SKM-1 (cell line): ENCODE results near the gene PCDHGA12.

Experiments used
- DNase-seq: peaks from one replicate; lab custom pipeline; 2025; ENCODE audit not compliant: unreplicated experiment; lab: John Stamatoyannopoulos, UW

PCDHGA12 gene

DNA sequence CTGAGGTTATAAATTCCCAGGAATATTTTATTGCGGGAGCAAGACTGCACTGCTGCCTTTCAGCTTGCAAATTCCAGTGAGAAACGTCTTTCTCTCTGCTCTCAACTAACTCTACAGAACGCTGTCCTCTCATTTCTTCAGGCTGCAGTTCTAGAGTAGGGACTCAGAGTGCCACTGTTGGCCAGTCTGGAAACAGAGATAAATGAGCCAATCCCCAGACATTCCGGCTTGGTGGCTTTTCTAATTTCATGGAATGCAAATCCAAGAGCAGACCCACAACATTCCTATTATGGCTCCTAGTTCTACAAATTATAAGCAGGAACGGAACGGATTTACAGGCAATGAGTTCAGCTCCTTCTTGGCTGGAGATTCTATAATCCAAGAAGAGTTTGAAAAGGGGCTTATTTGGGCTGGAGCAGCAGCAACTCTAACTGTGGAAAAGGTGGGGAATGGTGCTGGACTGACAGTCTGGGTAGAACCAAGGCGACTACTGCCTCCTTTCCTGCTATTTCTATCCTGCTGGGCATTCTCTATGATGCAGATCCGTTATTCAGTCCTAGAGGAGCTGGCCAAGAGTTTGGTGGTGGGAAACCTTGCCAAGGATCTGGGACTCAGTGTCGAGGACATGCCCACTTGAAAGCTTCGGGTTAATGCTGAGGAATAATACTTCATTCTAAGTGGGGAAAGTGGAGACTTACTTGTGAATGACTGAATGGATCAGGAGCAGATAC is 9.3 kb downstream of the PCDHGA12 start:
- no peak for DNase-seq

GRCh38 chr5:141440341-141440740 is 10.0 kb downstream of the PCDHGA12 start:
- no peak for DNase-seq

GRCh38 chr5:141441571-141442170 is 11.4 kb downstream of the PCDHGA12 start:
- DNase-seq = no peak

DNA sequence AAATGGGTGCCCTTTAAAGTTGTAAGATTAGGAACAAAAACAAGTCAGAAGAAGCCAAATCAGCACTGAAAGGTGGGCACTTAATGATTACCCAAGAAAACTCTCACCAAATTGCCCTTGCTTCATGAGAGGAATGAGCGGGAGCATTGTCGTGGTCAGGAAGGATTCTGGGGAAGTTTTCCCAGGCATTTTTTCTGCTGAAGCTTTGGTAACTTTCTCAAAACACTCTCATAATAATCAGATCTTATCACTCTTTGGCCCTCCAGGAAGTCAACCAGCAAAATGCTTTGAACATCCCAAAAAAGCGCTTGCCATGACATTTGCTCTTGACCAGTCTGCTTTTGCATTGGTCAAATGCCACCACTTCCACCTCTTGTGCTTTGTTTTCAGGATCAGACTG is 35.0 kb downstream of the PCDHGA12 start:
- no peak for DNase-seq

GRCh38 chr5:141475625-141476131 is 45.4 kb downstream of the PCDHGA12 start, which contains the start of gene PCDHGC3:
Gene PCDHGC3, plus strand, starts transcription at chr5:141475966. Its CDS starts 151 bp downstream, at chr5:141476117.
- peak; percentile 52 for DNase-seq

GRCh38 chr5:141476132-141476911 is 46.0 kb downstream of the PCDHGA12 start:
- DNase-seq = no peak

DNA sequence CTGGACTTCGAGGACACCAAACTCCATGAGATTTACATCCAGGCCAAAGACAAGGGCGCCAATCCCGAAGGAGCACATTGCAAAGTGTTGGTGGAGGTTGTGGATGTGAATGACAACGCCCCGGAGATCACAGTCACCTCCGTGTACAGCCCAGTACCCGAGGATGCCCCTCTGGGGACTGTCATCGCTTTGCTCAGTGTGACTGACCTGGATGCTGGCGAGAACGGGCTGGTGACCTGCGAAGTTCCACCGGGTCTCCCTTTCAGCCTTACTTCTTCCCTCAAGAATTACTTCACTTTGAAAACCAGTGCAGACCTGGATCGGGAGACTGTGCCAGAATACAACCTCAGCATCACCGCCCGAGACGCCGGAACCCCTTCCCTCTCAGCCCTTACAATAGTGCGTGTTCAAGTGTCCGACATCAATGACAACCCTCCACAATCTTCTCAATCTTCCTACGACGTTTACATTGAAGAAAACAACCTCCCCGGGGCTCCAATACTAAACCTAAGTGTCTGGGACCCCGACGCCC is 46.8 kb downstream of the PCDHGA12 start:
- no peak for DNase-seq

DNA sequence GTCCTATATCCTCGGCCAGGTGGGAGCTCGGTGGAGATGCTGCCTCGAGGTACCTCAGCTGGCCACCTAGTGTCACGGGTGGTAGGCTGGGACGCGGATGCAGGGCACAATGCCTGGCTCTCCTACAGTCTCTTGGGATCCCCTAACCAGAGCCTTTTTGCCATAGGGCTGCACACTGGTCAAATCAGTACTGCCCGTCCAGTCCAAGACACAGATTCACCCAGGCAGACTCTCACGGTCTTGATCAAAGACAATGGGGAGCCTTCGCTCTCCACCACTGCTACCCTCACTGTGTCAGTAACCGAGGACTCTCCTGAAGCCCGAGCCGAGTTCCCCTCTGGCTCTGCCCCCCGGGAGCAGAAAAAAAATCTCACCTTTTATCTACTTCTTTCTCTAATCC is 47.5 kb downstream of the PCDHGA12 start:
- DNase-seq = no peak

- DNase-seq = no peak
These were observed 48.1 kb downstream of the PCDHGA12 start for GRCh38 chr5:141478321-141478945.

- no peak for DNase-seq
These were observed 49.5 kb downstream of the PCDHGA12 start for GRCh38 chr5:141479776-141480175.
